ENCODE measurements around the gene JAML.

JAML gene, protein sequence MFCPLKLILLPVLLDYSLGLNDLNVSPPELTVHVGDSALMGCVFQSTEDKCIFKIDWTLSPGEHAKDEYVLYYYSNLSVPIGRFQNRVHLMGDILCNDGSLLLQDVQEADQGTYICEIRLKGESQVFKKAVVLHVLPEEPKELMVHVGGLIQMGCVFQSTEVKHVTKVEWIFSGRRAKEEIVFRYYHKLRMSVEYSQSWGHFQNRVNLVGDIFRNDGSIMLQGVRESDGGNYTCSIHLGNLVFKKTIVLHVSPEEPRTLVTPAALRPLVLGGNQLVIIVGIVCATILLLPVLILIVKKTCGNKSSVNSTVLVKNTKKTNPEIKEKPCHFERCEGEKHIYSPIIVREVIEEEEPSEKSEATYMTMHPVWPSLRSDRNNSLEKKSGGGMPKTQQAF

DNA sequence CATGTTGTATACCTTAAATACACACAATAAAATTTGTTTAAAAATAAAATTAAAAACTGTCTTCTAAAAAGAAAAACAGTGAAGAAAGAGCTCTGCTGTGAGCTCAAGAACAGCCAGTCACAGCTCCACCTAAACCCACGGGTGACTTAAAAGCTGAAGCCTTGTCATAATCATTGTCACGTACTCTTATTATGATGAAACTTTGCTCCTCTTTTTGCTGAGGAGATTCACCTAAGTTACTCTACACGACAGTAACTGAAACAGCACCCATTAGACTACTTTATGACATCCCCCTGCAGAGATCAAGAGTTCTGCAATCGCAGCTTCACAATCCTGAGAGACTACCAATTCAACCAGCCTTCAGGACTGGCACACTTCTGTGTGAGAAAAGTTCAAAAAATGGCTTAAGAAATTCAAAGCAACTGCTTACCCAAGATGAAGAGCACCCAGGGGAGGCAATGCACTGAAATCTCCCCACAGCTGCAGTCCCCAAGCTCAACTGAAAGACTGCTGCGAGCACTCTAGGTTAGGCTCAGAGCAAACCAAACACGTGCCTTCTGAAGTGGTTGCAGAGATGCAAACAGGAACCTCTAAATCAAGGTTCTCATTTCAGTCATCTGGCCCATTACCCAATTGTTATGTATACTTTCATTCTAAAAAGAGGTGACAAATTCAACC, at the start of gene JAML:
Gene JAML, minus strand, starts transcription at position 501 of the 678 bp plus-strand sequence. CDS start 10,145 bp downstream, outside the sequence.
- Histone ChIP-seq H3K9me3 (ENCODE audit: control insufficient read depth, insufficient read depth, low read length) (no peaks in the 10 kb centered on the region), H3K9ac (ENCODE audit: low read depth, low read length) (no peak within 1 kb of the TSS), H3K36me3 (ENCODE audit: insufficient read depth, low read length) (no peaks in the 10 kb centered on the region; the same call in 1 of the 2 replicates), H3K4me1 (ENCODE audit: insufficient read depth, low read length) (no peaks in the 10 kb centered on the region)

DNA sequence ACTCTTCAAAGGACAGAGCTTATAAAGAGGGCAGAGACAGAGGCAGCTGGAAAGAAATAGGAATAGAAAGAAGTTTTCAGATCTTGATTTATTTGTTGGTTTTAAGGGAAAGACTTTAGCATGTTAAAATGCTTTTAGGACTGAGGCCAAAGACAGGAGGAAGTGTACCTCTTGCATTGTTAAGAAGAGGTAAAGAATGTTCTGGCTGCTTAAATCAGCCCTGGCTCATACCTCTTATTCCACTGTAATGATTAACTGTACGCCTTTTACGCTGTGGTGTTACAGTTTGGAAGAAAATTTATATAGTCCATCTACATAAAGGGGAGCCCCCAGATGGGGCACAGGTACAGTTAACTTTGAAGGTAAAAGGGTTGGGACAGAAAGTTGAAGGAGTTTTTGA, 49.4 kb upstream of the JAML start:
- peaks cover 15% of the 10 kb centered on the region for H3K4me1 ChIP-seq (ENCODE audit: insufficient read depth, low read length)

DNA sequence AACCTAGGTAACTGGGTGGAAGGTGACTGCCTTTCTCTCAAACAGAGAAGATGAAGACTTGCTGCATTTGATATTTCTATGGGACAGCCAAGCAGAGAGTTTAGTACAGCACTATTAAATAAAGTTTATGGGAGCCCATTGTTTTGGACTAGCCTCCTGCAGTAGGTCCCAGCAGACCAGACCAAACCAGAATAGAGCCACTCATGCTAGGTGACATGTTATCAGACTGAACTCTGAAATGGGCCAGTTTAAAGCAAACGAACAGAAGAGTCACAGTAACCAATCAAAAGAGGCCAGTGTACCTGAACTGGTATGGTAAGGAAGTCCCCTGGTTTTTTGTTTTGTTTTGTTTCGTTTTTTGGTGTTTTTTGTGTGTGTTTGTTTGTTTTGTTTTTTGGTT, 47.2 kb upstream of the JAML start:
- H3K9me3 ChIP-seq (ENCODE audit: control insufficient read depth, insufficient read depth, low read length): no peaks in the 10 kb centered on the region
- H3K4me1 ChIP-seq (ENCODE audit: insufficient read depth, low read length): peaks cover 9% of the 10 kb centered on the region
- no peaks in the 10 kb centered on the region for H3K36me3 ChIP-seq (ENCODE audit: insufficient read depth, low read length)
- H3K9ac ChIP-seq (ENCODE audit: low read depth, low read length): no peak overlapping the region

More for the DNA sequence above, 49.4 kb upstream of the JAML start:
- Histone ChIP-seq H3K9ac (ENCODE audit: low read depth, low read length) (no peak overlapping the region), H3K9me3 (ENCODE audit: control insufficient read depth, insufficient read depth, low read length) (no peaks in the 10 kb centered on the region), H3K36me3 (ENCODE audit: insufficient read depth, low read length) (no peaks in the 10 kb centered on the region)

DNA sequence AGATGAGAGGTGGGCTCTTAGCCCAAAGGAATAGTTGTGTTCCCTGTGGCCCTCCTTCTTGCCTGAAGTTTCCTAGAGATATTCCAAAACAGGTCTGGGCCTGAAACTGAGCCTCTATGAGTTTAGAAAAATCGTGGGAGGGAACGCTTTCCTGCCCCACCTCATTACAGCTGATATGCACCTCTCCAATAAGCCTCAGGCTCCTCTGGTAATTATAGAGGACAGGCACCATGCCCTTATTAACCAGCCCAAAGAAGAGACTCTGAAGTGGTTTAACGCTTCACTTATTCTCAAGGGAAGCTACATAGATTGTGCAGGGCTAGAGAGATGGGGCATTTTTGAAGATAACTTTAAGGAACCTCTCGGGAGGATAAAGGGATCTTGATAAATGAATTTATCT, 42.7 kb upstream of the JAML start:
- peaks cover 28% of the 10 kb centered on the region; the same call in 1 of the 2 replicates for H3K4me1 ChIP-seq (ENCODE audit: insufficient read depth, low read length)
- H3K36me3 ChIP-seq (ENCODE audit: insufficient read depth, low read length): no peaks in the 10 kb centered on the region
- no peak overlapping the region for H3K9ac ChIP-seq (ENCODE audit: low read depth, low read length)
- H3K9me3 ChIP-seq (ENCODE audit: control insufficient read depth, insufficient read depth, low read length): no peaks in the 10 kb centered on the region

DNA sequence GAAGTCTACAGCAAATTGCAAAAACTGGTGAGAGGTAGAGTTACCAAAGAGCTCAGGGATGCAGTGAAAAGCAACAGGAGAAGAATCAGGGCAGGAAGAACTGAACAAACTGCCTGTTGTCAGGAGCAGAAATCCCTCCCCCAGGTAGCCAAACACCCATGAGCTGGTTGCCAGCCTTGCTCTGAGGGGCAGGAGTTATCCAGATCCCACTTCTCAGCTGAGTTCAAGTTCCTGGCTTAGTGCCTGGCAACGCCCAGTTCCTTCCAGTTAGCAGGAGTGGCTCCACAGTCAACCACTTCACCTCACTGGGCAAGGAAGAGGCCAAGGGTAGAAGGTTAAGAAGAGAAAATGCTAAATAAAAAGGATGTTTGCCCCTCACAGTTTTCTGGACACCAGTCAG, 41.1 kb upstream of the JAML start:
- H3K36me3 ChIP-seq (ENCODE audit: insufficient read depth, low read length): no peaks in the 10 kb centered on the region
- H3K9me3 ChIP-seq (ENCODE audit: control insufficient read depth, insufficient read depth, low read length): no peaks in the 10 kb centered on the region
- no peak overlapping the region for H3K9ac ChIP-seq (ENCODE audit: low read depth, low read length)
- H3K4me1 ChIP-seq (ENCODE audit: insufficient read depth, low read length): peaks cover 28% of the 10 kb centered on the region; the same call in 1 of the 2 replicates

DNA sequence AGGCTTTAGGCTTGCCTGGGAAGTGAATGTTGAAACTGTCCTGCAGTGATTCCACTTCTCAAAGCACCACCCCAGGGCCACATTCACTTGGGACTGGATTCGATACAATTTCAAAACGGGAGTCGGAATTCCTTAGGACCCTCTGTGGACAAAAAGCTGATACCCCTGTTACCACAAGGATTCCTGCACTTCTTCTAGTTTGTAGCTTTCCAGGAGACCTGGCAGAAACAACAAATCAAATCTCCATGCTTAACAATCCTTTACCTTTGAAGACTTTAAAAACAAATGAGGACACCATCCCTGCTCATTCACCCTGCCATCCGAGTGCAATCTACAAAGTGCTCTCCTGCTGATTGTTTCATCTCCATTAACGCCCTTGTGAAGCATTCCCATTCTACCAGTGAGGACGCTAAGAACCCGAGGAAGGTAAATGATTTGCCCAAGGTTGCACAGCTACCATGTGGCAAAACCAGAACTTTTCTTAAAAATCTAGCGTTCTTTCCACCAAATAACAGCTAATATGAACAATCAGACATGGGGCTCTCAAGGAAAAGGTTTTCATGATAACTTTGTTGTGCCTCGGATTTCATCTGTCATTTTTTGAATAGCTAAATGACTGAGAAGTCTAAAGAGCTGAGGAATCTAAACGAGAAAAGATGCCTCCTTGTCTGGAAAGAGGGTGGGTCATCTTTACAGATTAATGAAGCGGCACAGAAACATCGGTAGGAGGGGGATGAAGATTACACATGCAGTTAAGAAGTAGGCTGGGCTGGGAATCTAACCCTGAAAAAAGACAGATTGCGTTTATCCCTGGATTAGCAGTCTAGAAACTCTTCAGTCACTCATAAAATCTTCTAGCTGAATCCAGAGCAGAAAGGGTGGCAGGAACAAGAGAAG, 40.0 kb upstream of the JAML start:
- H3K36me3 ChIP-seq (ENCODE audit: insufficient read depth, low read length): no peaks in the 10 kb centered on the region
- peaks cover 28% of the 10 kb centered on the region; the same call in 1 of the 2 replicates for H3K4me1 ChIP-seq (ENCODE audit: insufficient read depth, low read length)
- H3K9me3 ChIP-seq (ENCODE audit: control insufficient read depth, insufficient read depth, low read length): no peaks in the 10 kb centered on the region
- peak overlapping the region; percentile 33 for H3K9ac ChIP-seq (ENCODE audit: low read depth, low read length)

DNA sequence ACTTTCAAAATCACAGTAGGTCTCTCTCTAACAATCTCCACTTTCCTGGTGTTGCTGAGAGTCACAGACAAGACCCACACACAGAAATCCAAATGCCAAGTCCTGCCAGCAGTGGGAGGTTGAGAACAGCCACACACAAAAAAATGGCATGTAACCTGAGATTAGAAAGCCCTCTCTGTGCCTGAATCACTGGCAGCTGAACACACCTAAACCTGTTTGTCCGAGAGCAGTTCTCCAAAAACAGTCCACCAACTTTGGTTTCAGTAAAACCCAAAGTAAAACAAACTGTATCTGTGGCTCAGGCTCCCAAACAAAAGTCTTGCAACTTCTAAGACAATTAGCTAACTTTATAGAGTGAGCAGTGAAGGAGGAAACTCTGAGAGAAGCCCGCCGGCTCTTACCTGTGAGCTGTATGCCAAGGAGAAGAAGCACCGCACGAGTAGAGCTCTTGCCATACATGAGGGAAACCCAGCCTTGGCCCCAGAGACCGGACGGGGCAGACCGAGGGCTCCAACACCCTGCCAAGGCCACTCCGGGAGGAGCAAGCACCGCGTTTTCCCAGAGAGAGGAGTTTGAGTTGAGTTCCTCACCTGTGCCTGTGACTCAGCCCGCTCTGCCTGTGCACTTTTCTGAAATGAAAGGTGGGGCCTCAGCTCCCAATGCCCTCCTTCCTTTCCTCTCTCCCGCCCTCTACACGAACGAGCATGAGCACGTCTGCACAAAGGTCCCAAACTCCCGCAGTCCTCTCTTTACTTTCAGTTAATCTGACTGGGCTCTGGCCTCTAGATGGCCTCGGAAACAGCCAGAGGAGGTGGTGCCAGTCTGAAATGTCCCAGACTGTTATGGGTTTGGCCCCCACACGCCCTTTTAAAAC, 39.1 kb upstream of the JAML start, which contains the start of gene MPZL2:
Gene MPZL2, minus strand, starts transcription at position 603 of the 874 bp plus-strand sequence. Its CDS starts 144 bp downstream, at position 459.
- Histone ChIP-seq H3K9me3 (ENCODE audit: control insufficient read depth, insufficient read depth, low read length) (no peaks in the 10 kb centered on the region), H3K4me1 (ENCODE audit: insufficient read depth, low read length) (peaks cover 28% of the 10 kb centered on the region; the same call in 1 of the 2 replicates), H3K9ac (ENCODE audit: low read depth, low read length) (peak within 1 kb of the TSS; percentile 33), H3K36me3 (ENCODE audit: insufficient read depth, low read length) (no peaks in the 10 kb centered on the region)

DNA sequence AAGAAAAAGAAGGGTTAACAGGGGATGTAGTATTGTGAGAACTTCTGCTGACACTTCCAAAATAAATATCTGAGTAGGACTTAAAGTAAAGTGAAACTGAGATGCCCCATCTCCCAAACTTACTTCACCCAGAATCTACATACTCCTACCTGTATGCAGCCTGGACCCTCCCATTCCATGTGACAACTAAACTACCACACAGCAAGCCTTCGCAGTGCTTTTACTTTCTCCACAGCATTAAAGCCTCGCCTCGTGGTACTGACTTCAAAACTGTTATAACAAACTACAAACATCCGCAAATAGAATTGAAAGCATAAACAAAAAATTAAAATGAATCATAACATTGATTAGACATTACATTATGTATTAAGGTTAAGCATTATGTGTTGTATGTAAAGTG, 38.3 kb upstream of the JAML start:
- Histone ChIP-seq H3K4me1 (ENCODE audit: insufficient read depth, low read length) (peaks cover 28% of the 10 kb centered on the region; the same call in 1 of the 2 replicates), H3K36me3 (ENCODE audit: insufficient read depth, low read length) (no peaks in the 10 kb centered on the region), H3K9ac (ENCODE audit: low read depth, low read length) (no peak overlapping the region), H3K9me3 (ENCODE audit: control insufficient read depth, insufficient read depth, low read length) (no peaks in the 10 kb centered on the region)

DNA sequence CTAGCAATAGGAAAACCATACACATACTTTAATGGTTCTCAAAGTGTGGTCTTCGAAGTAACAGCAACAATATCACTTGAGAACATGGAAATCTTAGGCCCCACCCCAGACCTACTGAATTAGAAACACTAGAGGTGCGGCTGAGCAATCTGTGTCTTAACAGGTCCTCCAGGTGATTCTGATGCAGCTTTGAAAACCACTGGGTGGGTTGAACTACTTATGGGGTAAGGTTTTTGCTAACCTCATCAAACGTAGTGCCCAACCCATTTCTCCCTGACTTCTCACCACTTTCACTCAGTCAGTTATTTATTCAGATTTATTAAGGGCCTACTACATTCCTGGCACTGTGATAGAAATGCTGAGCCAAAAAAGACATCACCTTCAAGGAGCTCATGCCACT, 35.5 kb upstream of the JAML start:
- H3K9ac ChIP-seq (ENCODE audit: low read depth, low read length): no peak overlapping the region
- H3K9me3 ChIP-seq (ENCODE audit: control insufficient read depth, insufficient read depth, low read length): no peaks in the 10 kb centered on the region
- no peaks in the 10 kb centered on the region for H3K36me3 ChIP-seq (ENCODE audit: insufficient read depth, low read length)
- H3K4me1 ChIP-seq (ENCODE audit: insufficient read depth, low read length): peaks cover 21% of the 10 kb centered on the region; the same call in 1 of the 2 replicates

DNA sequence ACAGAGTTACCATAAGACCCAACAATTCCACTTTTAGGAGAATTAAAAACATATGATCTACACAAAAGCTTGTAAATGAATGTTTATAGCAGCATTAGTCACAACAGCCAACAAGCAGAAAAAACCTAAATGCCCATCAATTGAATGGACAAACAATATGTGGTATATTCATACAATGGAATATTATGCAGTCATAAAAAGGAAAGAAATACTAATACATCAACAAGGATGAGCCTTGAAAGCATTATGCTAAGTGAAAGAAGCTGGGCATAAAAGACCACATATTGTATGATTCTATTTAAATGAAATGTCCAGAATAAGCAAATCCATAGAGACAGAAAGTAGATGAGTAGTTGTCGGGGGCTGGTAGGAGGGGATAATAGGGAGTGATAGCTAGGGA, 34.3 kb upstream of the JAML start:
- Histone ChIP-seq H3K9me3 (ENCODE audit: control insufficient read depth, insufficient read depth, low read length) (no peaks in the 10 kb centered on the region), H3K9ac (ENCODE audit: low read depth, low read length) (no peak overlapping the region), H3K4me1 (ENCODE audit: insufficient read depth, low read length) (peaks cover 12% of the 10 kb centered on the region; the same call in 1 of the 2 replicates), H3K36me3 (ENCODE audit: insufficient read depth, low read length) (no peaks in the 10 kb centered on the region)

DNA sequence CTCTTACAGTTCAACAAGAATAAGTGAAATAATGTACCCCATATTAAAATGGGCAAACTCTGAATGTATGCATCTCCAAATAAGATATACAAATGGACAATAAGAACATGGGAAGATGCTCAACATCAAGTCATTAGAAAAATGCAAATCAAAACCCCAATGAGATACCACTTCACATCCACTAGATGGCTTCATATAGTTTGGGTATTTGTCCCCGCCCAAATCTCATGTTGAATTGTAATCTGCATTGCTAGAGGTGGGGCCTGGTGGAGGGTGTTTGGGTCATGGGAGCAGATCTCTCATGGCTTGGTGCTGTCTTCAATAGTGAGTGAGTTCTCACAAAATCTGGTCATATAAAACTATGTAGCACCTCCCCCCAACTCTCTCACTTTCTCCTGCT, 33.6 kb upstream of the JAML start:
- peaks cover 8% of the 10 kb centered on the region; the same call in 1 of the 2 replicates for H3K4me1 ChIP-seq (ENCODE audit: insufficient read depth, low read length)
- no peaks in the 10 kb centered on the region for H3K9me3 ChIP-seq (ENCODE audit: control insufficient read depth, insufficient read depth, low read length)
- H3K36me3 ChIP-seq (ENCODE audit: insufficient read depth, low read length): no peaks in the 10 kb centered on the region
- H3K9ac ChIP-seq (ENCODE audit: low read depth, low read length): no peak overlapping the region

DNA sequence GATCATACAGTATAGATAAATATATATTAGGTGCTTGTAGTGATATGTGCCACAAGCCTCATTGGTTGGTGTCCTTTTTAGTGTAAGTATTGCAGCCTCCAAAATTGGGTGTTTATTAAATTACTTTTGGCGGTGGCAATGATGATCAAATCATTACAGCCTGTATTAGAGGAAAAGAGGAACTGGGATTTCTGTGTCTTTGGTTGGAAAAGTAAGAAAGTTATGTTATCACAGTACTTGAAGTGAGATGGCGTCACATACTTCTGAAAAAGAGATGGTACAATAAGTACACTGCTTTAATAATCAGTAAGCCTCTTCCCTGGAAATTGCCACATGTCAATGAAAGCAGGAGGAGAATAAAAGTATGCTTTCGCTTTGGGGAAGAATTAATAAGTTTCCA, 27.9 kb upstream of the JAML start:
- H3K4me1 ChIP-seq (ENCODE audit: insufficient read depth, low read length): no peaks in the 10 kb centered on the region
- peak overlapping the region; percentile 67 for H3K9ac ChIP-seq (ENCODE audit: low read depth, low read length)
- H3K9me3 ChIP-seq (ENCODE audit: control insufficient read depth, insufficient read depth, low read length): no peaks in the 10 kb centered on the region
- no peaks in the 10 kb centered on the region for H3K36me3 ChIP-seq (ENCODE audit: insufficient read depth, low read length)

DNA sequence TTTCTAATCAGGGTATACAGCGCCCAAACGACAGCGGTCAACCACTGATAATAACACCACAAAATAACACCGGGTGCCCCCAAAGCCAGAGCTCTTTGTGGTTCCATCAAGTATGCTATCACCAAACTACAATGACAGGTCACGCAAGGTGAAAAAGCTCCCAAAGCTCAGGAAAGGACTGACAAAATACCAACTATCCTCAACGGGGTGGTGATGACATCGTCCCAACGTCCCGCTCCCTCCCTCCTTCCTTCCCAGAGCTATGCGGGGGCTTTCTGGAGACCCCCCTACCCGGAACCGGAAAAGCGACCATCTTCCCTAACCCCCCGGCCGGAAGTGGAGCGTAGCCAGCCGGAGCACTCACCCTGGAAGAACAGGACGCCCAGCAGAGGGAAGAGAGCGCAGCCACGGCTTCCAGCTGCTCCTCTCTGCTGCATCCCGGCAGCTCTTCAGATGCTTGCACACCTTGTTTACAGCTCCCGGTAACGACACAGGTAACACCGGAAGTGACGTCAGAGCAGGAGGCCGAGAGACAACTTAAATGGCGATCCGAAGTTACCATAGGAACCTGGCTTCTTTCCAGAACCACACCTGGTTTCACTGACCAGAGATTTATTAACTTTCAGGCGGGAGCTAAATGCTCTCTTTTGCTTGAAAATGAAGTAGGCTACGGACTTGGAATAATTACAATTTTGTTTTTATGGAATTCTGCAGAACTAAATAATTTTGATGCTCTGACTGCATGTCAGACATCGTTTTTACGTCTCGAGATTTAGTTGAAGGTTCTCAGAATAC, 27.2 kb upstream of the JAML start, which contains the start of gene MPZL3:
Gene MPZL3, minus strand, starts transcription at position 508 of the 795 bp plus-strand sequence. Its CDS starts 71 bp downstream, at position 437.
- Histone ChIP-seq H3K36me3 (ENCODE audit: insufficient read depth, low read length) (no peaks in the 10 kb centered on the region), H3K4me1 (ENCODE audit: insufficient read depth, low read length) (no peaks in the 10 kb centered on the region), H3K9me3 (ENCODE audit: control insufficient read depth, insufficient read depth, low read length) (no peaks in the 10 kb centered on the region), H3K9ac (ENCODE audit: low read depth, low read length) (peak within 1 kb of the TSS; percentile 67)
